K562 (cell line): ENCODE results near the gene RPL22L1. TPM values are rescaled to one million over a fixed set of nuclear protein-coding genes. Genes with fewer than 3 reads are reported as not detected.
A peak's percentile ranks its signal among the peaks of the same experiment; 100 is the strongest.
"Not testable (repeated sequence)": the region's sequence is repeated elsewhere in the genome, so short reads cannot be mapped to it uniquely, and the experiment has no call there.

Experiments used
- ATF1 ChIP-seq, 2 experiments: fragments of 450-650 bp in 1 of 2; IDR thresholded peaks; 2 replicates each; pipeline ENCODE4 v1.6.1; 2016; ENCODE audit warnings: missing compliant biosample characterization in 1 of 2, missing genetic modification characterization in 1 of 2
- ATF7 ChIP-seq: fragments of 450-650 bp; IDR thresholded peaks from 2 replicates; pipeline ENCODE4 v1.7.1; 2014; ENCODE audit warnings: mild to moderate bottlenecking, moderate library complexity
- BRD9 ChIP-seq: fragments of 450-650 bp; IDR thresholded peaks from 2 replicates; pipeline ENCODE4 v1.6.1; 2018; ENCODE audit warnings: low read depth; ENCODE audit not compliant: partially characterized antibody
- CEBPB ChIP-seq: fragments of 450-650 bp; IDR thresholded peaks from 2 replicates; pipeline ENCODE4 v1.6.1; 2016; ENCODE audit warnings: missing genetic modification characterization, missing compliant biosample characterization
- CXXC5 ChIP-seq: fragments of 250-450 bp; sonication (Bioruptor Pico); IDR thresholded peaks from 2 replicates; pipeline ENCODE4 v1.8.0; 2022; ENCODE audit warnings: inconsistent platforms, mild to moderate bottlenecking, moderate library complexity
- DPF2 ChIP-seq: fragments of 450-650 bp; IDR thresholded peaks from 2 replicates; pipeline ENCODE4 v1.6.1; 2016
- EGR1 ChIP-seq: fragments of 450-650 bp; conservative IDR thresholded peaks from 2 replicates; pipeline ENCODE4 v1.6.1; 2017; ENCODE audit warnings: mild to moderate bottlenecking
- EP400 ChIP-seq: fragments of 450-650 bp; IDR thresholded peaks from 2 replicates; pipeline ENCODE4 v1.6.1; 2017; ENCODE audit warnings: antibody characterized with exemption, mild to moderate bottlenecking, moderate library complexity
- NBN ChIP-seq: fragments of 450-650 bp; IDR thresholded peaks from 2 replicates; pipeline ENCODE4 v1.6.1; 2016; ENCODE audit warnings: low read depth, mild to moderate bottlenecking
- NFIC ChIP-seq: fragments of 450-650 bp; IDR thresholded peaks from 2 replicates; pipeline ENCODE4 v1.6.1; 2017; ENCODE audit warnings: mild to moderate bottlenecking, inconsistent platforms
- NFRKB ChIP-seq: fragments of 450-650 bp; IDR thresholded peaks from 2 replicates; pipeline ENCODE4 v1.6.1; 2016; ENCODE audit warnings: low read depth
- NKRF ChIP-seq: fragments of 450-650 bp; IDR thresholded peaks from 2 replicates; pipeline ENCODE4 v1.6.1; 2016; ENCODE audit warnings: borderline replicate concordance
- NR4A1 ChIP-seq, 2 experiments: fragments of 250-450 bp in 1 of 2; fragments of 450-650 bp in 1 of 2; sonication (Bioruptor Pico) in 1 of 2; IDR thresholded peaks; 2 replicates each; pipeline versions ENCODE4 v1.4.0 to v1.6.1; 2016 to 2020; ENCODE audit warnings: mild to moderate bottlenecking in 2 of 2, missing compliant biosample characterization in 1 of 2, missing genetic modification characterization in 1 of 2, moderate library complexity in 1 of 2
- PHF20 ChIP-seq: fragments of 450-650 bp; IDR thresholded peaks from 2 replicates; pipeline ENCODE4 v1.6.1; 2018; ENCODE audit not compliant: partially characterized antibody
- POLR2G ChIP-seq: fragments of 200-400 bp; formaldehyde crosslinking; IDR thresholded peaks from 2 replicates; pipeline ENCODE4 v1.6.1; 2017; ENCODE audit warnings: low read depth, mild to moderate bottlenecking, antibody characterized with exemption, low read length, moderate library complexity
- SMAD4 ChIP-seq: fragments of 250-450 bp; sonication (Bioruptor Pico); conservative IDR thresholded peaks from 2 replicates; pipeline ENCODE4 v1.8.0; 2021; ENCODE audit warnings: inconsistent platforms, mild to moderate bottlenecking, moderate library complexity
- SUPT5H ChIP-seq: fragments of 450-650 bp; IDR thresholded peaks from 2 replicates; pipeline ENCODE4 v1.6.1; 2016
- TAF9B ChIP-seq: fragments of 450-650 bp; IDR thresholded peaks from 2 replicates; pipeline ENCODE4 v1.6.1; 2018; ENCODE audit warnings: mild to moderate bottlenecking; ENCODE audit not compliant: partially characterized antibody
- TRIM24 ChIP-seq, 2 experiments: fragments of 450-650 bp; IDR thresholded peaks; 2 replicates each; pipeline ENCODE4 v1.6.1; 2016
- polyA plus RNA-seq, 8 experiments: library from polyadenylated mRNA; depleted of rRNA in 4 of 8; stranded (reverse) in 5 of 8; unstranded in 3 of 8; fragments of >200 nt; fragmentation: Nextera tagmentation in 2 of 8; fragmentation: Illumina TruSeq in 1 of 8; extraction: Ambion mirVana in 2 of 8; extraction: Trizol in 1 of 8; gene quantifications; 2 replicates each; pipeline versions ENCODE4 v1.2.1 to v1.2.3, GENCODE V29; 2011 to 2014; ENCODE audit warnings: inconsistent platforms in 1 of 8, missing spikeins in 1 of 8
- total RNA-seq, 7 experiments: library from RNA; depleted of rRNA in 6 of 7; stranded (reverse); fragments of >200 nt in 6 of 7; fragmentation: Illumina TruSeq in 2 of 7; extraction: Trizol in 2 of 7; gene quantifications; 2 replicates each; pipeline versions ENCODE4 v1.2.1 to v1.2.3, GENCODE V29; 2011 to 2021; ENCODE audit warnings: low replicate concordance in 1 of 7
- TF ChIP-seq, protein P1 (sequence below): fragments of 450-650 bp; IDR thresholded peaks from 2 replicates; pipeline ENCODE4 v1.6.1; 2014; ENCODE audit warnings: low read depth, mild to moderate bottlenecking, moderate library complexity, borderline replicate concordance
- TF ChIP-seq, protein P2 (sequence below): sonication (generic); formaldehyde crosslinking; IDR thresholded peaks from 2 replicates; pipeline ENCODE4 v1.8.0; 2022; ENCODE audit warnings: missing genetic modification reagents, mild to moderate bottlenecking, moderate library complexity, borderline replicate concordance
- TF ChIP-seq, protein P3 (sequence below), 2 experiments: fragments of 450-650 bp; IDR thresholded peaks; 2 replicates each; pipeline ENCODE4 v1.6.1; 2016

The RPL22L1 gene
- total and polyA plus RNA-seq, 9 of the 15 experiments (the other 6 are each of a cell fraction or from before 2014, with no cell fraction given) = 53.9 to 198 (median 108) TPM

DNA sequence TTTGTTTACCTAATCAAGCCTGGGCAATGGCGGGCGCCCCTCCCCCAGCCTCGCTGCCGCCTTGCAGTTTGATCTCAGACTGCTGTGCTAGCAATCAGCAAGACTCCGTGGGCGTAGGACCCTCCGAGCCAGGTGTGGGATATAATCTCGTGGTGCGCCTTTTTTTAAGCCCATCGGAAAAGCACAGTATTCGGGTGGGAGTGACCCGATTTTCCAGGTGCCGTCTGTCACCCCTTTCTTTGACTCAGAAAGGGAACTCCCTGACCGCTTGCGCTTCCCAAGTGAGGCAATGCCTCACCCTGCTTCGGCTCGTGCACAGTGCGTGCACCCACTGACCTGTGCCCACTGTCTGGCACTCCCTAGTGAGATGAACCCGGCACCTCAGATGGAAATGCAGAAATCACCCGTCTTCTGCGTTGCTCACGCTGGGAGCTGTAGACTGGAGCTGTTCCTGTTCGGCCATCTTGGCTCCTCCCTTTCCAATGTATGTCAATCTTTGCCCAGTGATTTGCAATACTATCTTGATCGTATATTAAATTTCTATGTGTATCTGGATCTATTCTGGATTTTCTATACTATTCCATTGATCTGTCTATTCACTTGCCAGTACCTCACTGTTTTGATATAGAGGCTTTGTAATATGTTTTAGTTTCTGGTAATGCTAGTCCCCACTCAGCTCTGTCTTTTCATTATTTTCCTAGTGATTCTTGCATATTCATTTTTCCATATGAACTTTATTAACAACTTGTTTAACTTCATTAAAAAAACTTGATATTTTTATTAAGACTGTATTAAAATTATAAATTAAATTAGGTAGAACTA, 14.3 kb upstream of the RPL22L1 start (continued):
- TF ChIP-seq EGR1 (peak; percentile 58), NKRF (peak; percentile 72; the same call in 1 of the 2 replicates), BRD9 (peak; percentile 88), SUPT5H (peak; percentile 75), NBN (peak; percentile 68; the same call in 1 of the 2 replicates), PHF20 (peak; percentile 38), CXXC5 (CRISPR knock-in tag) (0 out of 2 replicates have a peak, but pooled peaks have one; percentile 29), CEBPB (peak; percentile 55; the same call in 1 of the 2 replicates), DPF2 (peak; percentile 50; the same call in 1 of the 2 replicates), SMAD4 (CRISPR knock-in tag) (peak; percentile 68; the same call in 1 of the 2 replicates), ATF1 (tag; IDR thresholded peaks at IDR 0.05) (peak; percentile 39; the same call in 1 of the 2 replicates), POLR2G (0 out of 2 replicates have a peak, but pooled peaks have one; percentile 29), NFIC (peak; percentile 22; the same call in 1 of the 2 replicates), NR4A1 (CRISPR knock-in tag; IDR thresholded peaks at IDR 0.05) (0 out of 2 replicates have a peak, but pooled peaks have one; percentile 20), TAF9B (peak; percentile 84), NFRKB (peak; percentile 96), ATF7 (peak; percentile 53; the same call in 1 of the 2 replicates), TRIM24 (IDR thresholded peaks at IDR 0.05) (peak in 1 of 2 experiments; percentile 20; a peak in 1 of 4 replicates), EP400 (peak; percentile 79)
- TF ChIP-seq, protein P1, sequence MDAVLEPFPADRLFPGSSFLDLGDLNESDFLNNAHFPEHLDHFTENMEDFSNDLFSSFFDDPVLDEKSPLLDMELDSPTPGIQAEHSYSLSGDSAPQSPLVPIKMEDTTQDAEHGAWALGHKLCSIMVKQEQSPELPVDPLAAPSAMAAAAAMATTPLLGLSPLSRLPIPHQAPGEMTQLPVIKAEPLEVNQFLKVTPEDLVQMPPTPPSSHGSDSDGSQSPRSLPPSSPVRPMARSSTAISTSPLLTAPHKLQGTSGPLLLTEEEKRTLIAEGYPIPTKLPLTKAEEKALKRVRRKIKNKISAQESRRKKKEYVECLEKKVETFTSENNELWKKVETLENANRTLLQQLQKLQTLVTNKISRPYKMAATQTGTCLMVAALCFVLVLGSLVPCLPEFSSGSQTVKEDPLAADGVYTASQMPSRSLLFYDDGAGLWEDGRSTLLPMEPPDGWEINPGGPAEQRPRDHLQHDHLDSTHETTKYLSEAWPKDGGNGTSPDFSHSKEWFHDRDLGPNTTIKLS = peak; percentile 36; the same call in 1 of the 2 replicates
- TF ChIP-seq, protein P2, sequence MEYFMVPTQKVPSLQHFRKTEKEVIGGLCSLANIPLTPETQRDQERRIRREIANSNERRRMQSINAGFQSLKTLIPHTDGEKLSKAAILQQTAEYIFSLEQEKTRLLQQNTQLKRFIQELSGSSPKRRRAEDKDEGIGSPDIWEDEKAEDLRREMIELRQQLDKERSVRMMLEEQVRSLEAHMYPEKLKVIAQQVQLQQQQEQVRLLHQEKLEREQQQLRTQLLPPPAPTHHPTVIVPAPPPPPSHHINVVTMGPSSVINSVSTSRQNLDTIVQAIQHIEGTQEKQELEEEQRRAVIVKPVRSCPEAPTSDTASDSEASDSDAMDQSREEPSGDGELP (CRISPR knock-in tag) = peak; percentile 37; the same call in 1 of the 2 replicates
- not testable (repeated sequence) for TF ChIP-seq ATF1 (CRISPR knock-in tag; IDR thresholded peaks at IDR 0.05); NR4A1 (tag; IDR thresholded peaks at IDR 0.05)
- TF ChIP-seq, protein P3, sequence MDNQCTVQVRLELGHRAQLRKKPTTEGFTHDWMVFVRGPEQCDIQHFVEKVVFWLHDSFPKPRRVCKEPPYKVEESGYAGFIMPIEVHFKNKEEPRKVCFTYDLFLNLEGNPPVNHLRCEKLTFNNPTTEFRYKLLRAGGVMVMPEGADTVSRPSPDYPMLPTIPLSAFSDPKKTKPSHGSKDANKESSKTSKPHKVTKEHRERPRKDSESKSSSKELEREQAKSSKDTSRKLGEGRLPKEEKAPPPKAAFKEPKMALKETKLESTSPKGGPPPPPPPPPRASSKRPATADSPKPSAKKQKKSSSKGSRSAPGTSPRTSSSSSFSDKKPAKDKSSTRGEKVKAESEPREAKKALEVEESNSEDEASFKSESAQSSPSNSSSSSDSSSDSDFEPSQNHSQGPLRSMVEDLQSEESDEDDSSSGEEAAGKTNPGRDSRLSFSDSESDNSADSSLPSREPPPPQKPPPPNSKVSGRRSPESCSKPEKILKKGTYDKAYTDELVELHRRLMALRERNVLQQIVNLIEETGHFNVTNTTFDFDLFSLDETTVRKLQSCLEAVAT (IDR thresholded peaks at IDR 0.05) = peak in 1 of 2 experiments; percentile 43; a peak in 1 of 4 replicates
